Measurements from ENCODE around the gene LARP1.
"Not testable (repeated sequence)": the region's sequence is repeated elsewhere in the genome, so short reads cannot be mapped to it uniquely, and the experiment has no call there.

Gene LARP1

DNA sequence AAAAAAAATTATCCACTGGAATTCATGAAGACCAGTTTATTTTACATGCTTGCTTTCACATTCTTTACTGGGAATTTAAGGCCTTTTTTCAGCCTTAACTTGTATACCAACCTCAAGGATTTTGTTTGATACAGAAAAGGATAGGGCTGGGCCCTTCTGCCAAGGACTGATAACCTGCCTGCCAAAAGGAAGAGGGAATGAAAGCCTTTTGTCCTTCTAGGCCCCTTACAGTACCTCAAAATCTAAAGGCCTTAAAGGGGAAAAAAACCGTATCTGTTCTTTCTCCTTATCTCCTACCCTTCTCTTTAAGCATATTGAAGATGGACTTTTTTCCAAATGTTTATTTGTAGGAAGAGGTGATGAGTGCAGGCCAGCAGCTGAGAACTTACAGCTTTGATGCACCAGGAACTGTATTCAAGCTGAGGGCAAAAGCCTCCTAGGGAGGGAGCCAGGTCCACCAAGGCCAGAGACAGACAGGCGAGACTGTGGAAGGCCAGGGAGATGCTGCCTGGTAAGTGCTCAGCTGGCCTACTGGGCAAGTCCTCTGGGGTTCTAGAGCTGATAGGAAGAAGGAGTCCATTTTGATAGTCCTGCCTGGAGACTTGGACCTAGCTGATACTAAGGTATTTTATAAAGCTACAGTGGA lies 63.4 kb downstream of the LARP1 start:
- FAIRE-seq (no peak), DNase-seq (ENCODE audit: insufficient read length) (no peak)
- TF ChIP-seq TAF1 (IDR thresholded peaks at IDR 0.05; ENCODE audit: borderline replicate concordance, low read depth, low read length) (no peak), POLR2A (IDR thresholded peaks at IDR 0.05; ENCODE audit: low read depth, low read length) (no peak), POLR2AphosphoS5 (IDR thresholded peaks at IDR 0.05; ENCODE audit: low read depth, low read length) (no peak)

DNA sequence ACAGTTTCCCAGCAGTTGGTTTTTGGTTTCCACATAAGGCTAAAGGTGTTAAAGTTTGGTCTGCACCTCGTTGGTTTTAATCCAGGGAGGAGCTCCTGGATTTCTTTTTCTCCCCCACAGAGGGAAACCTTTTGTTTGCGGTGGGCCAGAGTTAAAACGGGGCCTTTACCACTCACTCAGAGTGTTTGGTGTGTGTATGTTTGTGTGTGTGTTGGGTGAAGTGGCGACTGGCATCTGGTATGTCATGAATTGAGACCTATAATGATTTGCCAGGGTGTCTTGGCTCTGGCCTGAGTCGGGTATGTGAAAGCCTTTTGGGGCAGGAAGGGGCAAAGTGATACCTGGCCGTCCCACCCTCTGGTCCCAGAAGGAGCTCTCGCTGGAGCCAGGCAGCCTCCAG lies 64.4 kb downstream of the LARP1 start:
- TF ChIP-seq POLR2A (IDR thresholded peaks at IDR 0.05; ENCODE audit: low read depth, low read length) (no peak), POLR2AphosphoS5 (IDR thresholded peaks at IDR 0.05; ENCODE audit: low read depth, low read length) (no peak), TAF1 (IDR thresholded peaks at IDR 0.05; ENCODE audit: borderline replicate concordance, low read depth, low read length) (no peak)
- no peak for DNase-seq (ENCODE audit: insufficient read length)

DNA sequence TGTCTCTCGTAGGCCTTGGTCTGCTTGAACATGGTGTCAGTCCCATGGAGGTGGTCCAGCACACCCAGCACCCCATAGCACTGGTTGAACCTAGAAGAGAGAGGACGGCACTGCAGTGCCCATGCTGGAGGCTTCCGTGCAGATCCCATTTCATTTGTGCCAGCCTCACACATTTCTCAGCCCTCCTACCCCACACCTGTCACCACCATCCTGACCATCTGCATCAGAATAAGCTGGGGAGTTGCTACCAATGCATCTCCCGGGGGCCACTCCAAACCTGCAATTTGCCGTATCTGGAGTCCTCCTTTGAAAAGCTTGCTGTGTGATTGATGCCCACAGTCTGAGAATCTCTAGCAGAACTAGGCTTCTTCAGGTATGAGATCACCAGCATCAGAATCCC lies 65.2 kb downstream of the LARP1 start:
- FAIRE-seq (no peak), DNase-seq (ENCODE audit: insufficient read length) (no peak)
- TF ChIP-seq POLR2A (IDR thresholded peaks at IDR 0.05; ENCODE audit: low read depth, low read length) (no peak), POLR2AphosphoS5 (IDR thresholded peaks at IDR 0.05; ENCODE audit: low read depth, low read length) (no peak), TAF1 (IDR thresholded peaks at IDR 0.05; ENCODE audit: borderline replicate concordance, low read depth, low read length) (no peak)

More for the DNA sequence above, 64.4 kb downstream of the LARP1 start:
- no peak for FAIRE-seq

GRCh38 chr5:154822896-154823295 lies 67.7 kb downstream of the LARP1 start:
- not testable (repeated sequence) for DNase-seq (ENCODE audit: insufficient read length); FAIRE-seq

DNA sequence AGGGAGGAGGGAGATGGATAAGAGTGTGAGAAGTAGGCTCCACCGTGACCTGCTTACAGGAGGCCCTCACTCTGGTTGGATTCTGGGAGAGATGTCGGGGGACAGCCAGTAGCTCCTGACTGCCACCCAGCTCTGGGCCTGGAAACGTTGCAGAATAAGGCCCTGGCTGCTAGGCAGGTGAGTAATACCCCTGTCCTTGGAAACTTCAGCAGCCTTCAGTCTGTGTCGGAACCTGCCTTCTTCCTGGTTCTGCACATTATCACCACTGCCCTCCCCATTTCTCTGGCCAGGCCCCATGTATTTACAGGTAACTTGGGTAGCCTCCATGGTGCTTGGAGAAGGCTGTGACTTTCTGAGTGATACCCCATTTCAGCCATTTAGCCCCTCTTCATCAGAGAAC lies 68.4 kb downstream of the LARP1 start:
- FAIRE-seq (no peak), DNase-seq (ENCODE audit: insufficient read length) (no peak)
- TF ChIP-seq POLR2AphosphoS5 (IDR thresholded peaks at IDR 0.05; ENCODE audit: low read depth, low read length) (no peak), POLR2A (IDR thresholded peaks at IDR 0.05; ENCODE audit: low read depth, low read length) (no peak), TAF1 (IDR thresholded peaks at IDR 0.05; ENCODE audit: borderline replicate concordance, low read depth, low read length) (no peak)

DNA sequence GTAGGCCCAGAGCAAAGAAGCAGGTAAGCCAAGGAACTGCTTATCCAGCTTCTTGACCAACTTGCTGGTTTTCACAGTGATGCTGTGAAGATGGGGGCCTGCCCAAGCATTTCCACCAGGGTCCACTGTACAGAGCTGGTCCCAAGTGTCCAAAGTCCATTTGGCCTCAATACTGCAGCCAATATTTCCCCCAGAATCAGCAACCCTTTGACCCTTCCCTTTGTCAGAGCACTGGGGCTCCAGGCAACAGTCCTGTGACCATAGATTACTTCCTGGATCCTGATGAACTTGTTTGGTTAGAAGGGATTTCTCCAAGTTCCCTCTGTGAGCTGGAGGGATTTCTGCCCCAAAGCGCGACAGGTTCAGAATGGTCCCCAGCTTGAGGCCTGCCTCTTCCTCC lies 68.9 kb downstream of the LARP1 start:
- no peak for TF ChIP-seq POLR2A (IDR thresholded peaks at IDR 0.05; ENCODE audit: low read depth, low read length)
- TF ChIP-seq TAF1 (IDR thresholded peaks at IDR 0.05; ENCODE audit: borderline replicate concordance, low read depth, low read length) = no peak
- no peak for TF ChIP-seq POLR2AphosphoS5 (IDR thresholded peaks at IDR 0.05; ENCODE audit: low read depth, low read length)

DNA sequence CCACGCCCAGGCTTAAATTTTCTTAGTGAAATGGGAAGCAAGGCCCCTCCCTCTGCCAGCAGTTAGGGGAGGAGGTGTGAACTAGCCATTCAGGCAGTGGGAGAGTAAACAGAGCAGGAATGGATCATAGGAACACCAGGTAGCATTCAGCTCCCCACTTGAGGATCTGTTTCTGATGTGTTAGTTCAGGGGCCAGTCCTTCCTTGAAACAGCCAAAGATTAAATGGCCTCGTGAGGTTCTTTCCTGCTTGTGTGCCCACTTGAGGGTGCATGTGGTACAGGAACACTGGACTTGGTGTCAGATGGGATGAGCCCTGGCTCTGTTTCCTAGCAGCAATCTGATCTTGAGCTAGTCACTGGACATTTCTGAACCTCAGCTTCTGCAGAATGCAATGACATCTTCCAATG lies 74.0 kb downstream of the LARP1 start:
- DNase-seq (ENCODE audit: insufficient read length) = no peak
- no peak for TF ChIP-seq POLR2A (IDR thresholded peaks at IDR 0.05; ENCODE audit: low read depth, low read length)
- TF ChIP-seq POLR2AphosphoS5 (IDR thresholded peaks at IDR 0.05; ENCODE audit: low read depth, low read length) = no peak
- no peak for TF ChIP-seq TAF1 (IDR thresholded peaks at IDR 0.05; ENCODE audit: borderline replicate concordance, low read depth, low read length)
- no peak for FAIRE-seq

More for the DNA sequence above, 68.9 kb downstream of the LARP1 start:
- FAIRE-seq = no peak
- DNase-seq (ENCODE audit: insufficient read length) = no peak

DNA sequence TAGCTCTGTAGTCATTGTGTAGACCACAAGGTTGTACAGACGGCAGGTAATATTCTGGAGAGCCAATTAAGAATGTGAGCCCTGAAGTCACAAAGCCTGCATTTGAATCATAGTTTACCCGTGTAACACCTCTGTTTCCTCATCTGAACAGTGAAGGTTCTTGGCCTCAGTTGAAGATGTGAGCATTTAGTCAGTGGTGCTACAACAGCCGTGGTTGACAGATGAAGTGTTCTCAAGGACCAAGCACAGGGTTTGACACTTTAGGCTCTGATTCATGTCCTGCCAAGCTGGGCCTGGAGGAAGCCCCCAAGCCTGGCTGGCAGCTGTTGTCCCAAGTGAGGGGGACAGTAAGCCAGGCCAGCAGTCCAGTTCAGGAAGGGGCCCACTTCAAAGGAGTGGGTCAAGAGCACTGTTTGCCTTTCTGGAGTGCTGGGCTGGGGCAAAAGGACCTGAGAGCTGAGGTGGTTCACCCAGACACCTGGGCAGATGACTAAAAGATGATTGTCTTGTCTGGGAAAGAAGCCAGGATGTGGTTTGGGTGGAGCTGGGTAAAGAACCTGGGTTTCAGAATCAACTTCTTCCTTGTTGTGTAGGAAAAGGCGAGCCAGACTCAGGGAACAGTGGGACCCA lies 74.5 kb downstream of the LARP1 start:
- TF ChIP-seq POLR2A (IDR thresholded peaks at IDR 0.05; ENCODE audit: low read depth, low read length) = no peak
- TF ChIP-seq POLR2AphosphoS5 (IDR thresholded peaks at IDR 0.05; ENCODE audit: low read depth, low read length) = no peak
- no peak for TF ChIP-seq TAF1 (IDR thresholded peaks at IDR 0.05; ENCODE audit: borderline replicate concordance, low read depth, low read length)
- no peak for FAIRE-seq
- no peak for DNase-seq (ENCODE audit: insufficient read length)

- no peak for FAIRE-seq
- DNase-seq (ENCODE audit: insufficient read length) = no peak
- no peak for TF ChIP-seq POLR2AphosphoS5 (IDR thresholded peaks at IDR 0.05; ENCODE audit: low read depth, low read length)
- no peak for TF ChIP-seq POLR2A (IDR thresholded peaks at IDR 0.05; ENCODE audit: low read depth, low read length)
- no peak for TF ChIP-seq TAF1 (IDR thresholded peaks at IDR 0.05; ENCODE audit: borderline replicate concordance, low read depth, low read length)
Measured at GRCh38 chr5:154830219-154830595, 75.0 kb downstream of the LARP1 start.

- no peak for DNase-seq (ENCODE audit: insufficient read length)
- no peak for FAIRE-seq
- TF ChIP-seq POLR2A (IDR thresholded peaks at IDR 0.05; ENCODE audit: low read depth, low read length) = no peak
- TF ChIP-seq TAF1 (IDR thresholded peaks at IDR 0.05; ENCODE audit: borderline replicate concordance, low read depth, low read length) = no peak
- TF ChIP-seq POLR2AphosphoS5 (IDR thresholded peaks at IDR 0.05; ENCODE audit: low read depth, low read length) = no peak
Measured at GRCh38 chr5:154830596-154830995, 75.4 kb downstream of the LARP1 start.

DNA sequence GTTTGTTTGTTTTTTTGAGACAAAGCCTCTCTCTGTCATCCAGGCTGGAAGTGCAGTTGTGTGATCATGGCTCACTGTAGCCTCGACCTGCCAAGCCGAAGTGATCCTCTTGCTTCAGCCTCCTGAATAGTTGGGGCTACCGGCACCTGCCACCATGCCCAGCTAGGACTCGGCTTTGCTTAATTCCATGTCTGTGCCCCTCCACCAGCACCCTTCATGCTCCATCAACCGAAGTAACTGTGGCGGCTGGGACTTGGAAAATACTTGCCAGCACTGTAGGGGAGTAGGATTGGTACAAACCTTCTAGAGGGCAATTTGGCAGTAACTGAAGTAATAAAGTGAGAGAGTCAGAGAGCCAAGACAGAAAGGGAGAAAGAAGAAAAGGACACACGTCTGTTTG lies 76.3 kb downstream of the LARP1 start:
- TF ChIP-seq POLR2A (IDR thresholded peaks at IDR 0.05; ENCODE audit: low read depth, low read length) (no peak), POLR2AphosphoS5 (IDR thresholded peaks at IDR 0.05; ENCODE audit: low read depth, low read length) (no peak), TAF1 (IDR thresholded peaks at IDR 0.05; ENCODE audit: borderline replicate concordance, low read depth, low read length) (no peak)
- FAIRE-seq (no peak), DNase-seq (ENCODE audit: insufficient read length) (no peak)

DNA sequence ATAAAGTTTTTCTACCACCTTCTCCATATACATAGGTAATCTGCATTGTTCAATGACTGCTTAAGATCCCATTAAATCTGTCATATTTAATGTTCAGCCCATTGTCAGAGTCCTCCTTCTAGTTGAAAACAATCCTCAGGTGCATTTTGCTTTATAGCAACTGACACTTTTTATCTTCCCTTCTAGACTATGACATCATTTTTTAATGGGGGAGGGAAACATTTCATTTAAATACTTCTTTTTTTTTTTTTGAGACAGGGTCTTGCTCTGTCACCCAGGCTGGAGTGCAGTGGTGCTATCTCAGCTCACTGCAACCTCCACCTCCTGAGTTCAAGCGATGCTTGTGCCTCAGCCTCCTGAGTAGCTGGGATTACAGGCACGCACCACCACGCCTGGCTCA lies 77.6 kb downstream of the LARP1 start:
- not testable (repeated sequence) for FAIRE-seq

More for the DNA sequence above, 77.6 kb downstream of the LARP1 start:
- not testable (repeated sequence) for DNase-seq (ENCODE audit: insufficient read length)
